IPS-15b (cell line): Measurements from ENCODE around the gene JKAMP.

Experiments
- H3K27me3 ChIP-seq: one replicate; pipeline ENCODE4 v1.6.1; 2013; ENCODE audit warnings: low read length; ENCODE audit not compliant: control insufficient read depth, insufficient read depth
- H3K36me3 ChIP-seq: one replicate; pipeline ENCODE4 v1.6.1; 2013; ENCODE audit warnings: low read length; ENCODE audit not compliant: control insufficient read depth, insufficient read depth
- H3K4me1 ChIP-seq: one replicate; pipeline ENCODE4 v1.6.1; 2013; ENCODE audit warnings: mild to moderate bottlenecking, low read length; ENCODE audit not compliant: control insufficient read depth, insufficient read depth
- H3K4me3 ChIP-seq: one replicate; pipeline ENCODE4 v1.5.1; 2013; ENCODE audit warnings: low read depth, low read length
- H3K9ac ChIP-seq: one replicate; pipeline ENCODE4 v1.6.1; 2013; ENCODE audit warnings: low read depth, mild to moderate bottlenecking, low read length
- H3K9me3 ChIP-seq: one replicate; pipeline ENCODE4 v1.6.1; 2013; ENCODE audit warnings: mild to moderate bottlenecking, low read length; ENCODE audit not compliant: control insufficient read depth, insufficient read depth

JKAMP gene

DNA sequence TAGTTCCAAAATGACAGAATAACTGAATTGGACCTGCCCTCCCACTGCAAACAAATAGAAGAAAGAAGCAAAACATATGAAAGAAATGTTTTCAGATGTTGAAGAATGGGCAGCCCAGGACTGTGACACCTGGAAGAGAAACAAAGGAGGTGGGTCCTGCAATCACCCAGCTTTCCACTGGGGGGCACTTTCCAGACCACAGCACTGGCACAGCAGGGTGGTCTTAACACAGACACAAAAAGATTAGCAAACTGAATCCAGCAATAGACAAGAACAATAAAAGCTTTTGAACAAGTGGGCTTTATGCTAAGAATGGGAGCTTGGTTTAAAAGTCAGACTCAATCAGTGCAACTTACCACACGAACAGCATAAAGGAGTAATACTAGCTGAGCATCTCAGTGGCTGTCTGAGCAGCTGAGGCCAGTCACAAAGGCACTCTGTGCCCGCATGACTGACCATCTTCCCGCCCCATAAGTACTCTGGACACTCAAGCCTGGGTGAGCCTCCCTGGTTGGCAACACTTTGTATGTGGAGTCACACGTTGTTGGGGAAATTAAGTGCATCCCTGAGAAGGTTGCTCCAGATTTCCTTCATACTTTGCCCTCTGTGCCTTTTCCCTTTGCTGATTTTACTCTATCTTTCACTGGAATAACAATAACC is 27.7 kb downstream of the JKAMP start:
- no peaks in the 10 kb centered on the region for H3K4me1 ChIP-seq
- H3K9me3 ChIP-seq: no peaks in the 10 kb centered on the region
- H3K4me3 ChIP-seq: no peak overlapping the region
- no peak overlapping the region for H3K9ac ChIP-seq
- H3K36me3 ChIP-seq: no peaks in the 10 kb centered on the region
- no peaks in the 10 kb centered on the region for H3K27me3 ChIP-seq

DNA sequence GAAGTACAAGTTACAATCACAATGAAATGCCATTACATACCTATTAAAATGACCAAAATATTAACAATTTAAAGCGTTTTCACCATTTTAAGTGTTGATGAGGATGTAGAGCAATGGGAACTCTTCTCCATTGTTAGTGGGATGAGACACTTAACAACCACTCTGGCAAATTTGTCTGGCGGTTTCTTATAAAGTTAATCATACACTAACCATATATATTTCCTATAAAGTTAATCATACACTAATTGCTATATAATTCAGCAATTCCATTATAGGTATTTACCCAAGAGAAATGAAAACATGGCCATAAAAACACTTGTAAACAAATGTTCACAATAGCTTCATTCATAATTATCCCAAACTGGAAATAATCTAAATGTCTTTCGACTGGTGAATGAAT is 35.9 kb downstream of the JKAMP start:
- no peaks in the 10 kb centered on the region for H3K27me3 ChIP-seq
- no peak overlapping the region for H3K9ac ChIP-seq
- no peaks in the 10 kb centered on the region for H3K4me1 ChIP-seq
- H3K9me3 ChIP-seq: no peaks in the 10 kb centered on the region
- no peaks in the 10 kb centered on the region for H3K36me3 ChIP-seq
- H3K4me3 ChIP-seq: no peak overlapping the region

DNA sequence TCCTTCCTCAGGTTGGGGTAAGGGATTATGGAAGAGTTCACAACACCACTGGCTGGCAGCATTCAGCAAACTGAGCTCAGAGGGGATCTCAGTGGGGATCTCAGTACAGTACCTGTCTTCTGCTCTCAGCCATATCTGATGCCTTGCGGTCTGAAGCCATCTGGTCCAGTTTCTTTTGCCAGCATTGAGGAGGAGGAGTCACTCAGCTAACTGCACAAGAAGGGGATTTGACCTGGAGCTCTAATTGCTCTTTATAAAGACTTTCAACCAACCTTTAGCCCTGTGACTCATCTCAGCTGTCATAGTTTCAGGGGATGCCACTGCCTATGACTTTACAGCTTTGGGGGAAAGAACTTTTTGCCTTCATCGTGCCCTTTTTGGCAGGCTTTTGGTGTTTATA is 44.9 kb downstream of the JKAMP start:
- H3K9ac ChIP-seq: no peak overlapping the region
- no peaks in the 10 kb centered on the region for H3K27me3 ChIP-seq
- H3K9me3 ChIP-seq: no peaks in the 10 kb centered on the region
- H3K4me3 ChIP-seq: no peak overlapping the region
- H3K4me1 ChIP-seq: no peaks in the 10 kb centered on the region
- H3K36me3 ChIP-seq: no peaks in the 10 kb centered on the region

DNA sequence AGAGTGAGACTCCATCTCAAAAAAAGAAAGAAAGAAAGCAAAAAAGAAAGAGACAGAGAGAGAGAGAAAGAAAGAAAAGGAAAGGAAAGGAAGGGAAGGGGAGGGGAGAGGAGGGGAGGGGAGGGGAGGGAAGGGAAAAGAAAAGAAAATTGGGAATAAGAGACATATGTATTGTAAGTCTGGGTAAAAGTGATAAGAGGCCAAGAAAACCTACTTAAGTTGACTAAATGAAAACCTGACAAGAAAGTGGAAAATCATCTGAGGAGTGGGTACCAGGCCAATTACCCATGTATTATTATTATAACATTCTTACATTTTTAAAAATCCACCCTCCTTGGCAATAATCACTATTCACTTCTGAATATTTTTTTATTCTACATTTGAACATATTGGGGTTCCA is 46.0 kb downstream of the JKAMP start:
- Histone ChIP-seq H3K27me3 (no peaks in the 10 kb centered on the region), H3K9ac (no peak overlapping the region), H3K9me3 (no peaks in the 10 kb centered on the region), H3K4me1 (no peaks in the 10 kb centered on the region), H3K36me3 (no peaks in the 10 kb centered on the region), H3K4me3 (no peak overlapping the region)

DNA sequence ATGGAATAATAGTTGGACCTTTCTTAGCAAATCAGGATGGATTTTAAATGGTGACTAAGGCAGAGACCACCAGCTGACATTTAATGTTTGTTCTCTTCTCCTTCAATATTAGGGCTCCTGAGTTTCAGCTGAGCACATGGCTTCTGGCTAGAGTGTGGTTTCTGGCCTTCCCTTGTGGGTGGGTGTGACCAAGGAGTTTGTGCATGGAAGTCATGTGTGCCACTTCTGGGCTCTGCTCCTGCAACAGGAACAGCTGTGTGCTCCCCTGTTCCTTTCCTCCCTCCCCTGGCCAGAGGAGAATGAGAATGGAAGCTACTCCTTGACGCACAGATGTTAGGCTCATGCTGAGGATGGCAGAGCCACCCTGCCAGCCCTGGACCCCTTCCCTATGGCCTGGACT is 48.1 kb downstream of the JKAMP start:
- no peaks in the 10 kb centered on the region for H3K27me3 ChIP-seq
- H3K9me3 ChIP-seq: no peaks in the 10 kb centered on the region
- no peak overlapping the region for H3K9ac ChIP-seq
- H3K4me1 ChIP-seq: no peaks in the 10 kb centered on the region
- H3K4me3 ChIP-seq: no peak overlapping the region
- H3K36me3 ChIP-seq: no peaks in the 10 kb centered on the region

GRCh38 chr14:59534361-59534987 is 50.2 kb downstream of the JKAMP start:
- H3K27me3 ChIP-seq: no peaks in the 10 kb centered on the region
- H3K9me3 ChIP-seq: no peaks in the 10 kb centered on the region
- no peaks in the 10 kb centered on the region for H3K36me3 ChIP-seq
- no peak overlapping the region for H3K9ac ChIP-seq
- no peak overlapping the region for H3K4me3 ChIP-seq
- no peaks in the 10 kb centered on the region for H3K4me1 ChIP-seq

GRCh38 chr14:59537476-59537875 is 53.2 kb downstream of the JKAMP start:
- Histone ChIP-seq H3K27me3 (no peaks in the 10 kb centered on the region), H3K9me3 (no peaks in the 10 kb centered on the region), H3K9ac (no peak overlapping the region)

DNA sequence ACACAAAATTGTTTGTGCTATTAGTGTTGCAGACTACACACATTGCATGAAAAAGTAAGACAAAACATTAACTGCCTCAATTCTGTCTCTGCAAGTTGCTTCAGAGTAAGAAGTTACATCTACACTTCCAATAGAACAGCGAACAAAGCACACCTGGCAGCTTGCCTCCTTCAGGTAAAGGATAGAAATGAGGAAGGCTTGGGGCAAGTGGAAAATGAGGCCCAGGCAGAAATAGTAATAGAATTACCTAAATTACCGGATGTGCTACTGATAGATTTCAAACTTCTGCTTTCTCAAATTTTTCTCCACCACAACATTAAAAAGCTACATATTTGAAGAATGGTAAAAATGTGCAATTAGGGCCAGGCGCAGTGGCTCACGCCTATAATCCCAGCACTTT is 54.6 kb downstream of the JKAMP start:
- Histone ChIP-seq H3K4me1 (no peaks in the 10 kb centered on the region), H3K27me3 (no peaks in the 10 kb centered on the region), H3K4me3 (no peak overlapping the region), H3K9me3 (no peaks in the 10 kb centered on the region), H3K36me3 (no peaks in the 10 kb centered on the region), H3K9ac (no peak overlapping the region)

More at GRCh38 chr14:59537476-59537875, 53.2 kb downstream of the JKAMP start:
- Histone ChIP-seq H3K4me3 (no peak overlapping the region), H3K36me3 (no peaks in the 10 kb centered on the region), H3K4me1 (no peaks in the 10 kb centered on the region)

DNA sequence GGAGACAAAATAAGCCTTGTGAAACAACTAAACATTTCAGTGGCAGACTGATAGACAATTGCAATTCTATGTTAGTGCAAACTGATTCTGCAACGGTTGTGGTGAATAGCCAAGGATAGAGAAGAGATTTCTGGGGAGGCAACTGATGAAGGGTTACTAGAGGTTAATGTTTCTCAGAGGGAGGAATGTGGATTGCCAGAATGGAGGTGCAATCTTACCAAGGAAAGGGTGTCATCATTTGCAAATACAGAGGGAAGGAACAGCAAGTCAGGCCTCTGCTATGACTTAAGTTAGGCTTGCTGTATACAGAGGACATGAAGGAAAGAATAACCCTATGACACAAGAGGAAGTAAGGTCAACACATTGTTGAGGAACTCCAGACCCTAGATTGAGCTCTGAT is 56.5 kb downstream of the JKAMP start:
- Histone ChIP-seq H3K9ac (no peak overlapping the region), H3K4me1 (no peaks in the 10 kb centered on the region), H3K9me3 (no peaks in the 10 kb centered on the region), H3K36me3 (no peaks in the 10 kb centered on the region), H3K27me3 (no peaks in the 10 kb centered on the region), H3K4me3 (no peak overlapping the region)

DNA sequence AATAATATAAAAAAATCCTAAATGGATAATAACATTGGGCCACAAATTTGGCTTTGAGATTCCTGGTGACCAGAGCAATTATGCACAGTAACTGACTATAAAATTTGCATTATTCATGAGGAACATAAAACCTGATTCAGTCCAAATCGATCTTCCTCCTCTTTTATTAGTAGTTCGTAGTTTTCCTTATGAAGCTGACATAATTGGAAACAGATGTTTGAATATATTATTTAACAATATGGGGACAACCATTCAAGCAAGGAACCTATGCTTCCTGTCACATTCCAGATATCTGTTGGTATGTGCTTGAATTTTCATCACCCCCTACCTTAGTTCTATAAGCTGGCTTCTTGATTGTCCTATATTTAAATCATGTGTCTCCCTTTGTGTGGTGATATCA is 57.4 kb downstream of the JKAMP start:
- no peak overlapping the region for H3K9ac ChIP-seq
- no peaks in the 10 kb centered on the region for H3K4me1 ChIP-seq
- no peak overlapping the region for H3K4me3 ChIP-seq
- no peaks in the 10 kb centered on the region for H3K27me3 ChIP-seq
- H3K36me3 ChIP-seq: no peaks in the 10 kb centered on the region
- H3K9me3 ChIP-seq: no peaks in the 10 kb centered on the region

DNA sequence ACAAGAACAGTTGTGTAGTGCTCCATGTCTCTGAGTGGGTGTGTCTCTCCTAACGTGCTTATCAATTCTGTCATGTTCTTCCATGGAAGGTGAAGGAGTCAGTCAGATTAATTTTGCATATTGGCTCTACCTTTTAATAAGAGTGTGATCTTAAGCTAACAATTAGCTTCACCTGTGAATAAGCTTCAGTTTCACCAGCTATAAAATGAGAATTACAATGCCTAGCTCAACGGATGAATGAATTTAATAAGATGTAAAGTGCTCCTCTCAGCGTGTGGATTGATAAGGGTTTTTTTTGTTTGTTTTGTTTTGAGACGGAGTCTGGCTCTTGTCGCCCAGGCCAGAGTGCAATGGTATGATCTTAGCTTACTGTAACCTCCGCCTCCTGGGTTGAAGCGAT is 59.6 kb downstream of the JKAMP start:
- H3K9me3 ChIP-seq: no peaks in the 10 kb centered on the region
- no peaks in the 10 kb centered on the region for H3K36me3 ChIP-seq
- no peak overlapping the region for H3K4me3 ChIP-seq
- no peaks in the 10 kb centered on the region for H3K4me1 ChIP-seq
- no peak overlapping the region for H3K9ac ChIP-seq
- no peaks in the 10 kb centered on the region for H3K27me3 ChIP-seq

- H3K4me3 ChIP-seq: no peak overlapping the region
- H3K9me3 ChIP-seq: no peaks in the 10 kb centered on the region
- no peaks in the 10 kb centered on the region for H3K36me3 ChIP-seq
- no peak overlapping the region for H3K9ac ChIP-seq
- H3K4me1 ChIP-seq: no peaks in the 10 kb centered on the region
- no peaks in the 10 kb centered on the region for H3K27me3 ChIP-seq
Measured at GRCh38 chr14:59547310-59547709, 63.0 kb downstream of the JKAMP start.
